Activated CD4-positive, alpha-beta T cell treated with anti-CD3 and anti-CD28 coated beads, Interleukin-2, amount 50 U/mL, for 4 hours (primary cell): ENCODE measurements around the gene ZCCHC13.
"Not testable (repeated sequence)": the region's sequence is repeated elsewhere in the genome, so short reads cannot be mapped to it uniquely, and the experiment has no call there.

Experiments used
- DNase-seq, 2 experiments: peaks; one replicate each; pipeline ENCODE4 v3.0.0-alpha.2; 2020

ZCCHC13 gene

DNA sequence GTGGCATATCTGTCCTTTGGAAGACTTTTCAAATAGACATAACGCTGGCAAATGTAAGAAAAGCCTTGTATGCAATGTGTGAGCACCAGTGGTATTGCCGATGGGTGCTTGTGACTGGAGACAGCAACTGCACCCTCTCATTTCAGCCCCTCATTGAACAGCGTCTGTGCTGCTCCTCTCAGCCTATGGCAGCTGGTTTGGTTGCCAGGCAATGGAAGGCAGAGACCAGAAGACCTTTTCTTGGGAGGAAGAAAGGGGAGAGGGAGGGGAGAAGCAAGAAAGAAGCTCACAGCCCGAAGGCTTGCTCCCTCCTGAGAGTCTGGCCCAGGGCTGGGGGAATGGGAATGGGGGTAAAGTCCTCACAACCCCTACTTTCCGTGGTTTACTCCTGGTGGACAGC is 20.2 kb downstream of the ZCCHC13 start:
- no peak for DNase-seq

DNA sequence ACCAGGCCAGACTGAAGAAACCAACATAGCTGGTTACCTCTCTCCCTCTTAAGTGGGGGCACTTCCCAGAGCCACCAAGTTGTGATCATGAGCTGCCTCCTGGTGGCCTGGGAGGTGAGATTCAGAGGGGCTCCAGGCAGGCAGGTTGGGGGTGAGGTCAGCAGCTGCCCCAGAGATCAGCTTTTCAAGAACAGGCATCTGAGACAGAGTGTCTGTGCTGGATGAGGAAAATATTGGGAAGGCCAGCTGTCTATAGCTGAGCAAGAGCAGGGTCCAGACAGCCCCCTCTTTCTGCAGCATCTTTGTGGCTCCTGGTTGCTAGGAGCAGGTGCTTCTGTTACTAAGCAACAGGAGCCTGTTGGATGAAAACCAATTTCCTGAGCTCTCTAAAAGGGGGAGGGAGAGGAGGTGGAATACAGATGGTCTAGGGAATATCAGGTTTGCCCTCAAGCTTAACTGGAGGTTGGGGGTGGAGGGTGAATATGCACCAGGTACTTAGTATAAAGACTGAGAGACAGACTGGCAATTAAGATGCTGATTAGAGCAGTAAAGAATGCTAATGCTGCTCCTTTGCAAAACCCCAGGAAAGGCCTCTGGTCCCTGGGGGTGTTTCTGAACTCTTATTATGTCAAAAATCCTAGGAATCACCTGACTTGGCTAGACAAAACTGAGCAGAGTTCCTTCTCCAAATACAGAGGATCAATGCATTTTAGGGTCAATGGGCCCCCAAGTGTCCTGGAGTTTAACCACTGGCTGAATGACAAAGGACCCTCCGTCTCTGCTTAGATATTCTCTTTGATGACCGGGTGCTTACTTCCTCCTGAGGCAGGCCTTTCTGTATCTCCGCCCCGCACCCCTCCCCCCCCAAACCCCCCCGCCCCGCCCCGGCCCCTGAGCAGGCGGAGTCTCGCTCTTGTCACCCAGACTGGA is 21.4 kb downstream of the ZCCHC13 start:
- no peak for DNase-seq

DNA sequence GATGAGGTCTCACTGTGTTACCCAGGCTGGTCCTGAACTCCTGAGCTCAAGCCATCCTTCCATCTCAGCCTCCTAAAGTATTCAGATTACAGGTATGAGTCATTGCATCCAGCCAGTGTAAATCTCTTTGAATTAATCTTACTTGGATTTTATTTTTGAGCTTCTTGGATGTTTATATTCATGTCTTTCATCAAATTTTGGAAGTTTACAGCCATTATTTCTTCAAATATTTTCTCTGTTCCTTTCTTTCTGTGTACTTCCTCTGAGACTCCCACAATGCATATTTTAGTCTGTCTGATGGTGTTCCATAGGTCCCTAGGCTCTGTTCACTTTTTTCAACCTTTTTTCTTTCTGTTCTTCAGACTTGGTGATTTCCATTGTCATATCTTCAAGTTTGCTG is 34.9 kb downstream of the ZCCHC13 start:
- DNase-seq: no peak

DNA sequence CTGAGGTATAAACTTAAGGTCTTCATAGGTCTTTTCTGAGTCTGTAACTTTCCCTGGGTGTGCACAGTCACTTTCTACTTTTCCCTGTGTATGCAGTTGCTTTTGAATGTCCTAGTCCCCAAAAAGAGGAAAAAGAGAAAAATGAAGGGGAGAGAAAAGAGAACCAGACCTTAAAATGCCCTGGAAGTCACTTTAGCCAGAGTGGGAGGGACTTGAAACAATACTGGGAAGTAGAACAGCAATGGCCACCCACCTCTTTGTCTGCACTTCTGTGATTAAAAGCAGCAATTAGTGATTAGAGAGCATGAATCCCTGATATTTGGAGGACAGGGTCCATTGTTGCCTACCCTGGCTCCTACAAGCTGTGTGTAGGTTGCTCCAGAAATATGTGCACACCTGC is 36.1 kb downstream of the ZCCHC13 start:
- no peak for DNase-seq

DNA sequence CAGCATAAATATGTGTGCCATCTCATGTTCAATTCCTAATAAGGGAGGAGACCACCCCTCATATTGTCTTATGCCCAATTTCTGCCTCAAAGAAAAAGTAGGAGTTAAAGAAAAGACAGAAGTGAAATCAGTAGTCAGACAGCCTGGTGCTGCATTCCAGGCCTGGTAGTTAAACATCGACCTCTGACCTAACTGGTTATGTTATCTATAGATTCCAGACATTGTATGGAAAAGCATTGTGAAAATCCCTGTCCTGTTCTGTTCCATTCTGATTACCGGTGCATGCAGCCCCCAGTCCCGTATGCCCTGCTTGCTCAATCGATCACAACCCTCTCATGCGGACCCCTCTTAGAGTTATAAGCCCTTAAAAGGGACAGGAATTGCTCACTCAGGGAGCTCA is 38.2 kb downstream of the ZCCHC13 start:
- not testable (repeated sequence) for DNase-seq

DNA sequence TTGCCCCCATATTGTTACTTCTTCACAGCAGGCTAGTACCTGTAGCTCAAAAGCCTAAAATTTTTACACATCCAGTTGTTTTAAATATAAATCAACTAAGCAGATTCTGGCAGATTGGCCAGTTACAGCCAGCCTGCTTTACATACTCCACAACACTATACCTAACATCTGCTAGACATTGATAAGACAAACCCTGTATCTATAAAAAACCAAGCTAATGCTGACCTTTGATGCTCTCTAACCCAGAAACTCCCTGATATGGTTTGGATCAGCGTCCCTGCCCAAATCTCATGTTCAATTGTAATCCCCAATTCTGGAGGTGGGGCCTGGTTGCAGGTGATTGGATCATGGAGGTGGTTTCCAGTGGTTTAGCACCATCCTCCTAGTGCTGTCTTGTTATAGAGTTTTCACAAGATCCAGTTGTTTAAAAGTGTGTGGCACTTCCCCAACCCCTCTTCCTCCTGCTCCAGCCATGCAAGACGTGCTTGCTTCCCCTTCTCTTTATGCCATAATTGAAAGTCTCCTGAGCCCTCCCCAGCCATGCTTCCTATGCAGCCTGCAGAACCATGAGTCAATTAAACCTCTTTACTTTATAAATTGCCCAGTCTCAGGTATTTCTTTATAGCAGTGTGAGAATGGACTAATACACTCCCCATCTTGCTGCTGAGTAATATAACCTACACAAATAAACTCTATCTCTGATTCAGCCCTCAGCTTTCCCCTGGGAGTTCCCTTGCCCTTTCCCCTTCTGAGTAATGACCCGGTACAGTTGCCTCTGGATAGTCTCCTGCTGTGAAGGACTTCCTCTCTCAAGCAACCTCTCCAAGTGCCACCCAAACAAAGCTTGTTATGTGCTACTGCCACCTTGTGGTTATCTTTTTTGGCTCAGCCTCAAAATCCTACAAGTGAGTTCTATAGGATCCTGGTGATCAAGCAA is 39.6 kb downstream of the ZCCHC13 start:
- DNase-seq: peak; percentile 15 to 29

DNA sequence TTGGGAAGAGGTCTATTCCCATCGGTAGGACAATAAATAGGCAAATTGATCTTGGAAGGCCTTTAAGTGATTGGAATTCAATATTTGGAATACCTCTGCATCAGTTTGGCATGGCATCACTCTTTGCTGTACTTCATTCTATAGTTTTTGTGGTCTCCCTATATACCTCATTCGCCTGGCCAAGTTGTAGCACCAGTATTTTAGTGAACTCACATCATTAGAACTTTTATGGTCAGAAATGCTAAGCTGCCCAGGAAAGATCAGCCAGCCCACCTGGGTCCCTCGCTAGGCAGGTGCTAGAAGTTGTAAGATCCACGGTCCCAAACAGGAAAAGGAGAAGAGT is 40.3 kb downstream of the ZCCHC13 start:
- no peak for DNase-seq

DNA sequence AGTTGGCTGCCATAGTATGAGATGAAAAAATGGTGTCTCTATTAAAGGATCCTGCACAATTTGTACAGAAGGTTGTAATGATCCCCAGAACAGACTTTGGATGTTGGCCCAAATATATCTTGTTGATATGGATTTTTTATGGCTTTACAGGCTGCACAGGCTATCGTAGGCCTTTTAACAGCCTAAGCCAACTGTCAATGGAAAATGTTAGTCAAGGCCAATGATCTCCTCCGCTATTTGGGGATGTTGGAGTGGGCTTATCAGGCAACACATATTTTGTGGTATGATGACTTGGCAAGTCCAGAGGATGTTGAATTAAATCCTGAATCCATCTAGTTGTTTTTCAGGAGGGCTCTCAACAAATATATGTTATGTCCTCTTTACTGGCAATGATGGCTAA is 42.1 kb downstream of the ZCCHC13 start:
- DNase-seq: no peak

DNA sequence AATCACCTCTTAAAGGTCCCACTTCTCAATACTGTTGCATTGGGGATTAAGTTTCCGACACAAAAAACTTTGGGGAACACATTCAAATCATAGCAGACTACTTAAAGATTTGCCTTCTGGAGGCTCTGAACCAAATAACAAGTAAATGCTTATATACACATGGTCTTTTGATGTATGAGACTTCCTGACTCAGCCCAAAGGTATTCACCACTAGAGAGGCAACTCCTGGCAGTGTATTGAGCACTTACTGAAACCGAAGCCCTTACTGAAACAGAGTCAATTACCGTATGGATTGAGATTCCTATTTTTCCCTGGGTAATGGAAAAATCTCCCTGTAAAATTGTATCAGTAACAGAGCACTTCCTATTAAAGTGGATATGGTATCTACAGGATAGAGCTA is 45.4 kb downstream of the ZCCHC13 start:
- no peak for DNase-seq

DNA sequence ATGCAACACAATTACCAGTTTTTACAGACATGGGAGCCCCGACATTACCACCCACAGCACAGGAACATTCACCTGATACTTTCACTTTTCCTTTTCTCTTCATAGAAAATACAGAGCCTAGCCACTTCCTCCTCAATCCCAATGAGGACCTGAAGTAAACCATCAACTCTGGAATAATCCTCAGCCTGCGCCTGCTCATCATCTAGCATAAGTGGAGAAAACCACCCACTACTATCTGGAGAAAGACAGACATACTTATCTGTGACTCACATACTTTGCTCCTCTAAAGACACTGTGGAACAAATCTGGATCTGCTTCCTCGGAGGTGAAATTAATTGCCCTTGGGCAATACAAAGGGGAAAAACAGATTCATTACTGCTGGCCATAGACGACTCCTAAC is 47.8 kb downstream of the ZCCHC13 start:
- no peak for DNase-seq

DNA sequence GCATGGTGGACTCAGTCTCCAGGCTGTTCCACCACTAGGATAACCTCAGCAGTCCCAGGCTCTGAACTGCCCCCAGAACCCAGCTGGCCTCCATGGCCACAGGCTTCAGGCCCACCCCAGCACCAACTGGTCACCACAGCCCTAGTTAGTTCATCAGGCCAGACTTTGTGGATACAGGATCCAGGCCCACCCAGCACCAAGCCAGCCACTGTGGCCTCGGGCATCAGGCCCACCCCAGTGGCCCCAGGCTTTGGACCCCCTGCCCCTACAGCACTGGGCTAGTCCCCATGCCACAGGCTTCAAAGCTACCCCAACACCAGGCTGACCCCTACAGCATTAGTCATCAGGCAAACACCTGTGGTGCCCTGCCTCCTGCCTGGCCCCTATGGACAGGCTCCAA is 50.0 kb downstream of the ZCCHC13 start:
- no peak for DNase-seq
